Tibial nerve (tissue), 4 donors: ENCODE measurements around the gene PCGF5.

ENCODE experiments used
- CTCF ChIP-seq, 5 experiments: fragments of 200-600 bp in 3 of 5; fragments of 450-650 bp in 2 of 5; sonication (generic) in 3 of 5; IDR thresholded peaks; one replicate each; pipeline ENCODE4 v1.5.1; 2016 to 2019; ENCODE audit warnings: antibody characterized with exemption in 5 of 5, mild to moderate bottlenecking in 3 of 5, moderate library complexity in 2 of 5
- EP300 ChIP-seq, 2 donors: sonication (generic); formaldehyde crosslinking; IDR thresholded peaks; one replicate each; pipeline ENCODE4 v1.6.1; 2017; ENCODE audit warnings: antibody characterized with exemption in 2 of 2, mild to moderate bottlenecking in 1 of 2
- POLR2A ChIP-seq, 2 donors: fragments of 450-650 bp; IDR thresholded peaks; one replicate each; pipeline ENCODE4 v1.6.1; 2017; ENCODE audit warnings: antibody characterized with exemption in 2 of 2, mild to moderate bottlenecking in 2 of 2, moderate library complexity in 2 of 2

- TF ChIP-seq CTCF (IDR thresholded peaks at IDR 0.05) (no peak), EP300 (IDR thresholded peaks at IDR 0.05) (no peak), POLR2A (IDR thresholded peaks at IDR 0.05) (no peak)
Observed at GRCh38 chr10:91247360-91248111, 27.1 kb downstream of the PCGF5 start.
